Measurements from ENCODE around the gene OR2F1. TPM values are rescaled to one million over a fixed set of nuclear protein-coding genes. Genes with fewer than 3 reads are reported as not detected.

OR2F1 gene
- total RNA-seq, 1 donor from 2014 or later, result not detected

- no peak overlapping the region for H3K4me3 Mint-ChIP-seq (ENCODE audit: unreplicated experiment)
- peaks cover 39% of the 10 kb centered on the region for H3K27me3 Mint-ChIP-seq (ENCODE audit: unreplicated experiment)
- TF ChIP-seq CTCF (IDR thresholded peaks at IDR 0.05), result no peak
- no peaks in the 10 kb centered on the region for H3K4me1 Mint-ChIP-seq (ENCODE audit: unreplicated experiment)
- no peaks in the 10 kb centered on the region for H3K9me3 Mint-ChIP-seq (ENCODE audit: unreplicated experiment)
- no peak overlapping the region for H3K27ac Mint-ChIP-seq (ENCODE audit: unreplicated experiment)
- no peaks in the 10 kb centered on the region for H3K36me3 Mint-ChIP-seq (ENCODE audit: unreplicated experiment)
- no peak for DNase-seq (ENCODE audit: extremely low spot score, unreplicated experiment)
Observed at GRCh38 chr7:143954135-143954534, 509 bp upstream of the OR2F1 start.

DNA sequence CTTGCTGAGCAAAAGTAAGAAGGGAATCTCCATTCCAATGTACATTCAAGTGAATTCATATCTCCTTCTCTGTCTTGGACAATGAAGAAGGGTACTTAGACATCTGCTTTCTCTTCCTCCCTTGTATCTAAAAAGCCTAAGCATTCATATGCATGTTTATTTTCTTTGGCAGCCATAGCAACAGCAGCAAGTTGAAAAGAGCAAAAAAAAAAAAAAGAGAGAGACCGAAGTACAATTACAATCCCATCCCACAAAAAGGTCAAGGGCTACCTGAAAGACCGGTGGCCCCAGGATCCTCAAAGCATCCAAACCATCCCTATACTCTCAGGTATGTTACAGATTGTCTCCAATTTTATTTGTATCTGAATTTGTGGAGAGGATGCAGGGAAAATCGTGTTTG, 4.1 kb downstream of the OR2F1 start:
- no peak overlapping the region for H3K27ac Mint-ChIP-seq (ENCODE audit: unreplicated experiment)
- TF ChIP-seq CTCF (IDR thresholded peaks at IDR 0.05), result no peak
- no peak for DNase-seq (ENCODE audit: extremely low spot score, unreplicated experiment)
- H3K4me3 Mint-ChIP-seq (ENCODE audit: unreplicated experiment), result no peak overlapping the region
- H3K4me1 Mint-ChIP-seq (ENCODE audit: unreplicated experiment), result no peaks in the 10 kb centered on the region
- H3K36me3 Mint-ChIP-seq (ENCODE audit: unreplicated experiment), result no peaks in the 10 kb centered on the region
- H3K27me3 Mint-ChIP-seq (ENCODE audit: unreplicated experiment), result peaks cover 49% of the 10 kb centered on the region
- no peaks in the 10 kb centered on the region for H3K9me3 Mint-ChIP-seq (ENCODE audit: unreplicated experiment)

DNA sequence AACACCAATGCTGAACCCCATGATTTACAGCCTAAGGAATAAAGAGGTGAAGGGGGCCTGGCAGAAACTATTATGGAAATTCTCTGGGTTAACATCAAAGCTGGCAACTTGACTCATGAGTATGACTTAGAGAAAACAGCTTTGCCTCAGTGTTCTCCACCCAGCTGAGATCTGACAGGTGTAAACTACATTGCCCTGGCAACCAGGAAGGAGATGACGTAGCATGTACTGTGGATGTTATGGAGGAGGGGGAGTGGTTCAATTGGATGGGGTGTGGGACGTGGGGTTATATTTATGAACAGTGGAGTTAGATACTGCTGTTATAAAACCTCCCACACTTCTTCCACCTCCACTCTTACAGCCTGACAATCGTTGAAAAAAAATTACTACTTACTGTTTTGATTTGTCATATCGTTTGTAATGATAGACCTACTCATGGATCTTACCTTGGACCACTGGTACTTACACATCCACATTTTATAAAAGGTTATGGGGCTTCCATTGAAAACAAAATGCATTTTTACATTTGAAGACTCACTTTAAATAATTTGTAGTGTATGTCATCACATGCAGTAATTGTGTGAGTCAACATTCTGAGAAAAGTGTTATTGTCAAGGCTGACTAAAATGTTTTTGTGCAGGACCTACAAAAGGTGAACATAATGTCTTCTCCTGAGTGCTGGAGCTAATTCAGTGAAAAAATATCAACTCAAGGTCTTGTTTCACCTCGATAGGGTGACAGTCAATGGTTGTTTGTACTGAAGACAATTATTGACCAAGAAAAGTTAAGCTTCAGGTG, 6.4 kb downstream of the OR2F1 start:
- Mint-ChIP-seq H3K9me3 (ENCODE audit: unreplicated experiment) (no peaks in the 10 kb centered on the region), H3K4me3 (ENCODE audit: unreplicated experiment) (no peak overlapping the region), H3K27me3 (ENCODE audit: unreplicated experiment) (peaks cover 43% of the 10 kb centered on the region), H3K27ac (ENCODE audit: unreplicated experiment) (no peak overlapping the region), H3K36me3 (ENCODE audit: unreplicated experiment) (no peaks in the 10 kb centered on the region), H3K4me1 (ENCODE audit: unreplicated experiment) (no peaks in the 10 kb centered on the region)
- no peak for DNase-seq (ENCODE audit: extremely low spot score, unreplicated experiment)
- TF ChIP-seq CTCF (IDR thresholded peaks at IDR 0.05), result no peak

DNA sequence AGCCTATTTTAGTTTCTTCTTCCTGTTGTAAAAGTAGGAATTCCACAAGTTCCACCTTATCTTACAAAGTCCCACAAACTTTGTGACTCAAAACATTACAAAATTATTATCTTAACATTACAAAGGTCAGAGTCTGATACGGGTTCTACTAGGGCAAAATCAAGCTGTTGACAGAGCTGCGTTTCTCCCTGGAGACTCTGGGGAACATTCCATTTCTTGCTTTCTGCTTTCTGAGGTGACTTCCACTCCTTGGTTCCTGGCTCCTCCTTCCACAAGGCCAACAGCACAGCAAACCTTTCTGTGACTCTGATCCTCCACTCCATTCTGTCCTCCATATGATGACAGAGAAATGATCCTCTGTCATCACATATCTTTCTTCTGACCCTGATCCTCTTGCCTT, 10.6 kb downstream of the OR2F1 start:
- TF ChIP-seq CTCF (IDR thresholded peaks at IDR 0.05), result no peak
- Mint-ChIP-seq H3K4me1 (ENCODE audit: unreplicated experiment) (no peaks in the 10 kb centered on the region), H3K9me3 (ENCODE audit: unreplicated experiment) (no peaks in the 10 kb centered on the region), H3K27me3 (ENCODE audit: unreplicated experiment) (peaks cover 18% of the 10 kb centered on the region), H3K4me3 (ENCODE audit: unreplicated experiment) (no peak overlapping the region), H3K36me3 (ENCODE audit: unreplicated experiment) (no peaks in the 10 kb centered on the region), H3K27ac (ENCODE audit: unreplicated experiment) (no peak overlapping the region)
- DNase-seq (ENCODE audit: extremely low spot score, unreplicated experiment), result no peak

DNA sequence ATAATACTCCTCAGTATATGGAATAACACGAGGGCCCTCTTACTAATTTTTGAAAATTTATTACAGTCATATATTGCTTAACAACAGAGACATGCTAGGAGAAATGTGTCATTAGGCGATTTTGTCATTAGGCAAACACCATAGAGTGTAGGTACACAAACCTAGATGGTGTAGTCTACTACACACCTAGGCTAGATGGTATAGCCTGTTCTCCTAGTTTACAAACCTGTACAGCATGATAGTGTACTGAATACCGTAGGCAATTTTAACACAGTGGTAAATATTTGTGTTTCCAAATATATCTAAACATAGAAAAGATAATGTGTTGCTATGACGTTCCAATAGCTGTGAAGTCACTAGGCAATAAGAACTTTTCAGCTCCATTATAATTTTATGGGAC, 12.8 kb downstream of the OR2F1 start:
- Mint-ChIP-seq H3K4me3 (ENCODE audit: unreplicated experiment) (no peak overlapping the region), H3K36me3 (ENCODE audit: unreplicated experiment) (no peaks in the 10 kb centered on the region), H3K4me1 (ENCODE audit: unreplicated experiment) (no peaks in the 10 kb centered on the region), H3K9me3 (ENCODE audit: unreplicated experiment) (peaks cover 5% of the 10 kb centered on the region), H3K27me3 (ENCODE audit: unreplicated experiment) (peaks cover 12% of the 10 kb centered on the region), H3K27ac (ENCODE audit: unreplicated experiment) (no peak overlapping the region)
- TF ChIP-seq CTCF (IDR thresholded peaks at IDR 0.05), result no peak
- no peak for DNase-seq (ENCODE audit: extremely low spot score, unreplicated experiment)

Data from osteocyte (in vitro differentiated cells).